ENCODE results near the gene VOPP1.

- TF ChIP-seq EZH2 (IDR thresholded peaks at IDR 0.05) (no peak), ATF3 (IDR thresholded peaks at IDR 0.05) (no peak), MAX (IDR thresholded peaks at IDR 0.05) (no peak), CTCF (IDR thresholded peaks at IDR 0.05 in 2 of 3, conservative IDR thresholded peaks at IDR 0.05 in 1 of 3; ENCODE audit: borderline replicate concordance in 1 of 3, insufficient read depth in 1 of 3, low read depth in 2 of 3, low read length in 2 of 3) (no peak), SIN3A (IDR thresholded peaks at IDR 0.05; ENCODE audit: low read depth) (no peak), ZBTB33 (IDR thresholded peaks at IDR 0.05; ENCODE audit: extremely low read depth, insufficient replicate concordance, low read length) (no peak), POLR2AphosphoS5 (IDR thresholded peaks at IDR 0.05; ENCODE audit: low read depth, low read length) (no peak), CEBPB (IDR thresholded peaks at IDR 0.05; ENCODE audit: low read depth) (no peak), POLR2A (IDR thresholded peaks at IDR 0.05; ENCODE audit: borderline replicate concordance, extremely low read depth, insufficient read depth, insufficient read length) (no peak), REST (IDR thresholded peaks at IDR 0.05; ENCODE audit: low read depth) (no peak), CBX3 (IDR thresholded peaks at IDR 0.05; ENCODE audit: low read depth) (no peak), SRF (IDR thresholded peaks at IDR 0.05; ENCODE audit: low read depth) (no peak), EZH2phosphoT487 (IDR thresholded peaks at IDR 0.05; ENCODE audit: borderline replicate concordance) (no peak)
Measured at GRCh38 chr7:55510621-55511020, 61.7 kb downstream of the VOPP1 start.

All from HCT116 (cell line).